ENCODE measurements around the gene CYB5R2. TPM values are rescaled to one million over a fixed set of nuclear protein-coding genes. Genes with fewer than 3 reads are reported as not detected.

Gene CYB5R2
- total RNA-seq, 1 experiment from 2014 or later = 40.3 TPM

- no peak for TF ChIP-seq ZBTB43 (CRISPR knock-in tag; IDR thresholded peaks at IDR 0.05)
- no peak for TF ChIP-seq NR2C2 (CRISPR knock-in tag; IDR thresholded peaks at IDR 0.05)
- TF ChIP-seq NR3C1 (CRISPR knock-in tag; conservative IDR thresholded peaks at IDR 0.05; ENCODE audit: low read depth) = no peak
- TF ChIP-seq AR (CRISPR knock-in tag; IDR thresholded peaks at IDR 0.05) = no peak
Measured at GRCh38 chr11:7645206-7645605, 28.1 kb downstream of the CYB5R2 start (continued).

- H3K27me3 Mint-ChIP-seq (ENCODE audit: low read depth) = no peaks in the 10 kb centered on the region
- TF ChIP-seq FOXJ3 (CRISPR knock-in tag; IDR thresholded peaks at IDR 0.05; ENCODE audit: borderline replicate concordance) = no peak
- no peak for TF ChIP-seq TCF7 (CRISPR knock-in tag; IDR thresholded peaks at IDR 0.05; ENCODE audit: low read depth)
- TF ChIP-seq ARID4B (CRISPR knock-in tag; IDR thresholded peaks at IDR 0.05; ENCODE audit: borderline replicate concordance) = no peak
- no peak for TF ChIP-seq CBFB (CRISPR knock-in tag; IDR thresholded peaks at IDR 0.05; ENCODE audit: low read depth)
- TF ChIP-seq GTF2I (CRISPR knock-in tag; conservative IDR thresholded peaks at IDR 0.05) = no peak
- no peak for TF ChIP-seq E2F4 (CRISPR knock-in tag; IDR thresholded peaks at IDR 0.05; ENCODE audit: borderline replicate concordance, low read depth)
- no peak for TF ChIP-seq ETV6 (CRISPR knock-in tag; IDR thresholded peaks at IDR 0.05)
- no peak for TF ChIP-seq FOXK1 (CRISPR knock-in tag; IDR thresholded peaks at IDR 0.05)
- no peak for TF ChIP-seq CDX4 (CRISPR knock-in tag; IDR thresholded peaks at IDR 0.05; ENCODE audit: borderline replicate concordance)
- no peak for TF ChIP-seq EMX1 (CRISPR knock-in tag; IDR thresholded peaks at IDR 0.05)
- H3K27ac Mint-ChIP-seq = no peak overlapping the region
Measured at GRCh38 chr11:7643314-7643713, 30.0 kb downstream of the CYB5R2 start.

More at GRCh38 chr11:7643314-7643713, 30.0 kb downstream of the CYB5R2 start:
- Mint-ChIP-seq H3K4me3 (no peak overlapping the region), H3K9me3 (no peaks in the 10 kb centered on the region), H3K4me1 (peaks cover 22% of the 10 kb centered on the region), H3K36me3 (peaks cover 14% of the 10 kb centered on the region)
- DNase-seq (ENCODE audit: low spot score) (no peak), ATAC-seq (no peak)
- CTCF ChIA-PET = interaction anchor here (1.0 to 1.9 kb wide), 3 partner anchors 14 to 72 kb away, joined by 3 to 12 read pairs (median 3); no protein-coding TSS in a partner anchor
- POLR2A ChIA-PET = no interaction called here
